Left cardiac atrium (tissue), 4 donors: ENCODE data around the gene ILRUN. TPM values are rescaled to one million over a fixed set of nuclear protein-coding genes. Genes with fewer than 3 reads are reported as not detected.
"Not testable (repeated sequence)": the region's sequence is repeated elsewhere in the genome, so short reads cannot be mapped to it uniquely, and the experiment has no call there.

Experiments used
- ATAC-seq, 2 donors: fragments of 200-7000 bp; cut with Tn5 transposase; one replicate each; pipeline ENCODE4 v1.9.1; 2020; ENCODE audit warnings: mild to moderate bottlenecking in 2 of 2, moderate library complexity in 2 of 2
- DNase-seq: peaks from one replicate; pipeline ENCODE4 v3.0.0-alpha.2; 2020
- intact Hi-C, 2 donors: fragments of 100-400 bp; cut with DNase I; formaldehyde crosslinking; loops; one replicate each; pipeline versions ENCODE4 v1.14.1 to v1.15.1; 2022 to 2023
- total RNA-seq, 2 donors: library from RNA; stranded (reverse); fragmentation: NEBNext Ultra II Directional; extraction: Animal tissue kit (Norgen Biotek cat#: 25700); gene quantifications; one replicate each; pipeline ENCODE4 v1.2.1, GENCODE V29; 2021
- donor health status: DM: no; HTN: yes; CAD: no.
- donor health status: DM: no; HTN: yes; CAD: no; lungs with severe emphysema.
- donor health status: DM: yes; HTN: yes; CAD: no.
- donor health status: Dilated cardiomyopathy.

ILRUN gene
- total RNA-seq, 2 donors from 2014 or later = 102 to 104 TPM

GRCh38 chr6:34650823-34651222 is 45.7 kb downstream of the ILRUN start:
- DNase-seq = no peak
- intact Hi-C loops = no loop called here
- no peak for ATAC-seq

- ATAC-seq, intact Hi-C loops, DNase-seq: not testable (repeated sequence)
Observed at GRCh38 chr6:34650232-34650631, 46.3 kb downstream of the ILRUN start.

GRCh38 chr6:34648806-34649205 is 47.8 kb downstream of the ILRUN start:
- ATAC-seq (no peak), DNase-seq (no peak)
- intact Hi-C loops = no loop called here

Other genes with a start within 250 kb of the ILRUN start
- gene PACSIN1, start 230.7 kb downstream of the ILRUN start, total RNA-seq = 1 to 10 TPM; 3.4 to 8.4 TPM
- under 1 TPM in 1 of 2 donors, not detected in 1; 0.16 TPM for gene SPDEF, start 140.4 kb downstream of the ILRUN start, total RNA-seq
- gene SNRPC, start 60.7 kb upstream of the ILRUN start, total RNA-seq = 10 to 100 TPM; 87.6 to 91.1 TPM
- gene BLTP3A, start 95.3 kb upstream of the ILRUN start, total RNA-seq = 10 to 100 TPM; 12.4 to 17.5 TPM
- 10 to 100 TPM; 16.6 to 20.5 TPM for gene TAF11, start 191.3 kb upstream of the ILRUN start, total RNA-seq
- 10 to 100 TPM; 20.9 to 26.4 TPM for gene ANKS1A, start 192.5 kb upstream of the ILRUN start, total RNA-seq